Activated CD4-positive, alpha-beta T cell treated with anti-CD3 and anti-CD28 coated beads, Interleukin-2, Interleukin-6, amounts not matched to agents 100 ng/mL and 50 ng/mL, durations not matched to agents 16 hours and 8 hours (primary cell): ENCODE data around the gene ZDHHC14.
"Not testable (repeated sequence)": the region's sequence is repeated elsewhere in the genome, so short reads cannot be mapped to it uniquely, and the experiment has no call there.

Source experiments
- DNase-seq: peaks from one replicate; pipeline ENCODE4 v3.0.0-alpha.2; 2020

Gene ZDHHC14

DNA sequence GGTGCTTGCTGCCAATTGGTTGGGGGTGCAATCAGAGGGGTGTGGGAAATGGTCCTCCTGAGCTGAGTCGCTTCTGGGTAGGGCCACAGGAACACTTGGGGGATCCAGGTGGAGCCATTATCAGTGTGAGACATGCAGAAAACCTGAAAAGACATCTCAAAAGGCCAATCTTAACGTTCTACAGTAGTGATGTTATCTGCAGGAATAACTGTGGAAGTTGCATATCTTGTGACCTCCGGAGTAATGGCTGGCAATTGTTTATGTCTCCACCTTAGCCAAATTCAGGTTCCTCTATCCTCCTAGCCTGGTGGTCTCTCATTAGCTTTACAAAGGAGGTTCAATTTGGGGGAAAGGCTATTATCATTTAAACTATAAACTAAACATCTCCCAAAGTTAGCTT is 327.2 kb downstream of the ZDHHC14 start:
- no peak for DNase-seq

DNA sequence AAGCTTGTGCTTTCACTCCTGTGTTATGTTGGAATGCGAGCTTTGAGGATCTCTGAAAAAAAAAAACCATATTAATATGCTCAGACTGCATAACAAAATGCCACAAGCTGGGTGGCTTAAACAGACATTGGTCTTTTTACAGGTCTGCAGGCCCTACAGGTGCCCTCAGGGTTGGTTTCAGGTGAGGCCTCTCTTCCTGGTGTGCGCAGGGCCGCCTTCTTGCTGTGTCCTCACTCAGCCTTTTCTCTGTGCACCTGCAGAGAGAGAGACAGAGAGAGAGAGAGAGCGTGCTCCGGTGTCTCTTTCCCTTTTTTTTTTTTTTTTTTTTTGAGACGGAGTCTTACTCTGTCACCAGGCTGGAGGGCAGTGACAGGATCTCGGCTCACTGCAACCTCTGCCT is 327.9 kb downstream of the ZDHHC14 start:
- DNase-seq: no peak

- no peak for DNase-seq
Observed at GRCh38 chr6:157709555-157709954, 328.6 kb downstream of the ZDHHC14 start.

- DNase-seq: no peak
Observed at GRCh38 chr6:157710604-157711003, 329.6 kb downstream of the ZDHHC14 start.

DNA sequence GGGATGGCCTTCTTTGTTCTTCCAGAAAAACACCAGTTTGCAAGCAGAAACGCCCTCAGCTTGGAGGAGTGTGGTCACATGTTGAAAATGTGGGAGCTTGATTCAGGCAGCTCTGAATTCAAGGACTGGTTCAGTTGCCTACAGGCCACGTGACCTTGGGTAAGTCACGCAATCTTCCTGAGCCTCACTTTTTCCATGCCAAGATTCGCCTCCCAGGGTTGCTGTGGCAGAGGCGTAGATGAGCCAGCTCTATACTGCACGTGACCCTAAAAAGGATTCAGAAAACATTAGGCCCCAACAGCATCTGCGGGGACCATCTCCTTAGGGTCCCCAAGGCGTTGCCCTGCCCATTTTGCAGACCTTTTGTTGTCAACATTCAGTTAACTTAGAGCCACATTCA is 330.1 kb downstream of the ZDHHC14 start:
- no peak for DNase-seq

GRCh38 chr6:157712585-157713295 is 331.8 kb downstream of the ZDHHC14 start:
- no peak for DNase-seq

GRCh38 chr6:157713451-157714152 is 332.6 kb downstream of the ZDHHC14 start:
- DNase-seq: no peak

- no peak for DNase-seq
Observed at GRCh38 chr6:157714153-157714490, 333.1 kb downstream of the ZDHHC14 start.

DNA sequence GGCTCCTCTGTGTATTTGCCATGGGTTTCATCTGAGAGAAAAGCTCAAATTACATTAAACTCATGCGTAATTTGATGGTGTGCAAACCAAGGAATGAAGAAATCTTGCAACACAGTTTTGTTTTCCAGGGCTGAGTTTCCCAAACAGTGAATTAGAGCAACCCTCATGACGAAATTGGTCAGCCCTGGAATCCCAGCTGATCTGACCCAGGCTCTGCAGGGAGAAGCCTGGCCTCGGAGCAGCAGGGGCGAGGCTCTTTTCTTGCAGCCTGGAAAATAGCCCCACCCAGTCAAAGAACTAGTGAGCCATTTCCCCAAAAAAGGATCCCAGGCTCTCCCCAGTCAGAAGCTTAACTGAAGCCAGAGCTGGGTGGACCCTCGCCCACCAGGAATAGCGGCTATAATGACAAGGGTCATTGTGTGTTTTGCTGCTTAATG is 334.8 kb downstream of the ZDHHC14 start:
- no peak for DNase-seq

DNA sequence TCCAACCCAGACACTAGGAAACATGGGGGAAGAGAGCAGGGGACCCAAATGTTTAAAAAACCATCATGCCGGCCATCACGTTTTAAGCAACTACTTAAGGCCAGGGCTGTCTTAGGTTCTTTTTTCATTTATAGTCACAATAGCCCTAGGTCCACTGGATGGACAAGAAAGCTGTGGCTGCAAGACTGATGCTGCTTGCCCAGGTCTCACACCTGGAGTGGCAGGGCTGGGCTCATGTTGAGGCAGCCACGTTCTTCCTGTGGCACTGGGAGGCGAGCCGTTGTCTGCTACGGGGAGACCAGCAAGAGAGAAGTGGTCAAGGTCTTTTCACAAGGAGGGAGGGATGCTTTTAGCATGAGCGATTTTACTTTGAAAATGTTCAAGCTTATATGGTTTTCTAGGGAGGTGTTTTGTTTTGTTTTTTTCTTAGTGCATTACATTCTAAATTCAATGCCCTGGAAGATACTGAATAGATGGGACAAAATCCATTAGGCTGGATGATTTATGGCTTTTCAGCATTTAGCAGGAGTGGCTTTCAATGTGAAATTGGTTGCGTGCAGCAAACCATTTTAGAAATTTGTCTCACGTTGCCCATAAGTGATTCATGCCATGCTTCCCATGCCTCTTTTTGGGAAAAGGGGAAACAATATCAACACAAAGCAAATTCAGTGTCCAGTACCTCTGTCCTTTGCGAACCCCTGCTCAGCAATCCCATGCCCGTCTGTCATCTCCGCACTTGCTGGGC is 335.4 kb downstream of the ZDHHC14 start:
- DNase-seq: no peak

DNA sequence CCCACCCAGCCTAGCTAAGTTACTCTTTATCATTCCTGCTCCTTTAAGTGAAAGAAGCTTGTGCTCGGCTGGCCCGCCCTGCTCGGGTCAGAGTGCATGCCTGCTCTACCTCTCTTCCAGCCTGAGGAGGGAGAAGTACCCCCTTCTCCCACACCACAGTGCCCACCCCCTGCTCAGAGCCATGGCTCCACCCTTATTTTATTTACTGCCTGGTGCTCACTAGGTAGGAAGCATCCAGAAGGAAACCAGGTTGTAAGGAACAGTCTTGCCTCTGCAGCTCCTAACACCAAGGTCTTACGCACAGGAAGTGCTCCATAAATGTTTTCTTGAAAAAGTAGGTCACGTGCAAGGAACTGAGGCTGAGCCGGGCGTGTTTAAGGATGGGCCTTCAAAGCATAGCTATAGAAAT is 336.4 kb downstream of the ZDHHC14 start:
- no peak for DNase-seq

GRCh38 chr6:157718503-157719187 is 337.7 kb downstream of the ZDHHC14 start:
- DNase-seq: no peak

GRCh38 chr6:157720964-157721363 is 340.0 kb downstream of the ZDHHC14 start:
- DNase-seq: not testable (repeated sequence)

DNA sequence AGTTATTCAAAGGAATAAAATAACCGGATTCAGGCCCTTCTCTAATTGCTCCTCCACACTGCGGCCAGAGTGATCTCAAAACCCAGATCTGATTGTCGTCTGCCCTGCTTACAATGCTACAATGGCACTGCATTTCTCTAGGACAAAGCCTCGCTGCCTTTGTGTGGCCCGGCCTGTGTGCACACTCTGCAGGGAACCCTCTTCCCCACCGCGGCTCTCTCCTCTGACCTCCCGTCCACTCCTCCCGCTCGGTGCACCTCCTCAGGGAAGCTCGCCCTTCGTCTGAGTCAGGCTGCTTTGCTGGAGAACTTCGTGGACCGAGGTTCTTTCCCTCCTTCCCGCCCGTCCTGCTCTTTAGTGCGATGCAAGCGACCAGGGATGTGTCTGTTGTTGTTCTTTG is 340.4 kb downstream of the ZDHHC14 start:
- DNase-seq: no peak

GRCh38 chr6:157721830-157722229 is 340.8 kb downstream of the ZDHHC14 start:
- no peak for DNase-seq

GRCh38 chr6:157723376-157723775 is 342.4 kb downstream of the ZDHHC14 start:
- no peak for DNase-seq

- no peak for DNase-seq
Observed at GRCh38 chr6:157724138-157724820, 343.3 kb downstream of the ZDHHC14 start.

DNA sequence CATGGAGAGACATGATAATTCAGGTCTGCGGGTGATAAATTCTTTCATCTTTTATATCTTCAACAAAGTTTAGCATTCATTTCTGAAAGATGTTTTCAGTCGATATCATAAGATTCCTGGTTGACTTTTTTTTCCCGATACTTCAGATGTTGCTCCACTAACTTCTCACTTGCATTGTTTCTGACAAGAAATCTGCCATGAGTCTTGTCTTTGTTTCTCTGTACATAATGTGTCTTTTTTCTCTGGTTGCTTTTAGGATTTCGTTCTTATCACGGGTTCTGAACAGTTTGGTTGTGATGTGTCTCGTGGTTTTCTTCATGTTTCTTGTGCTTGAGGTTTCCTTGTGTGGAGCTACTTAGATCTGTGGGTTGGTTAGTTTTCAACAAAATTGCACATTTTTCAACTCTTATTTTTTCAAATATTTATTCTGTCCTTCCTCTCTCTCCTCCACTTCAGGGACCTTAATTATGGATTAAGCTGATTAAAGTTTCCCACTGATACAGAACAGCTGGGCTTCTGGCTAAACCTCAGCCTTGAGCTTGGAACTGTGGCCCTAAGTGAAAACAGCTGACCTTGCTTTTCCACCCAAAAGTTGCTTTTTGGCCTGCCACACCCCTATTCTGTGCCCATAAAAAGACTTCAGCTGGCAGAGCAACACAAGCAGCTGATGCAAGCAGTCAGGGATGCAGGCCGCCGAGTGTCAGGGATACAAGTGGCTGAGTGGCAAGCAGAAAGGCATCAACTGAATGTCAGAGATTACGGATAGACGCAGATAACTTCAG is 344.2 kb downstream of the ZDHHC14 start:
- no peak for DNase-seq

GRCh38 chr6:157725836-157726235 is 344.8 kb downstream of the ZDHHC14 start:
- no peak for DNase-seq

- DNase-seq: no peak
Observed at GRCh38 chr6:157726892-157727628, 346.1 kb downstream of the ZDHHC14 start.
